DLD1 (cell line): ENCODE results near the gene USP10.
"Not testable (repeated sequence)": the region's sequence is repeated elsewhere in the genome, so short reads cannot be mapped to it uniquely, and the experiment has no call there.

Source experiments
- in situ Hi-C: cut with HindIII; loops from 2 replicates; pipeline ENCODE4 v1.10.0; 2017; ENCODE audit warnings: low sequenced_read_pairs

Gene USP10

DNA sequence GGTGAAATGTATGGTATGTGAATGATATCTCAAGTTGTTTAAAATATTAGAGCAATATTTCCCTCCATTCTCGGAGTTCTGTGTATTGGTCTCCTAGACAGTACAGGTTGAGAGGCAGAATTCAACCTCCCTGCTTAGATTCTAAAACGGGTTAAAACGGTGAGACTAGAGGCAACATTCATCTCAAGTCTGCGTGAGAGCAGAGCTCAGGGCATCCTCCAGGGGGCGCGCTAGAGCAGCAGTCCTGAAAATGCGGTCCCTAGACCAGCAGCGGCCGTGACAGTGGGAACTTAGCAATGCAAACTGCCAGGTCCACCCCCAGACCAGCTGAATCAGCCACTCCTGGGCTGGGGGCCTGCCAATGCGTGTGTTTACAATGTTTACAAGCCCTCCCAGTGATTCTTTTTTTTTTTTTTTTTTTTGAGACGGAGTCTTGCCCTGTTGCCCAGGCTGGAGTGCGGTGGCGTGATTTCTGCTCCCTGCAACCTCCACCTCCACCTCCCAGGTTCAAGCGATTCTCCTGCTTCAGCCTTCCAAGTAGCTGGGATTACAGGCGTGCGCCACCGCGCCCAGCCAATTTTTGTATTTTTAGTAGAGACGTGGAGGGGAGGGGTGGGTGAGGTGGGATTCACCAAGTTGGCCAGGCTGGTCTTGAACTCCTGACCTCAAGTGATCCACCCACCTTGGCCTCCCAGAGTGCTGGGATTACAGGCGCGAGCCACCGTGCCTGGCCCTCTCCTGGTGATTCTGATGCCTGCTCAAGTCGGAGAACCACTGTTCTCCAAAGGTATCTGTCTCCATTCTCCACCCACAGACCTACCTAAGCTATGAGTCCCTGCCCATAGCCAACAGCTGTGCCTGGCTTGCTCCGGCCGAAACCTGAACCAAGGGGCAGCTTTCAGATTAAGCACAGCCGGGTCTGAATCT, 27.3 kb upstream of the USP10 start:
- in situ Hi-C loops, result no loop called here

- in situ Hi-C loops, result no loop called here
These were observed 26.6 kb upstream of the USP10 start for GRCh38 chr16:84673203-84673535.

GRCh38 chr16:84673561-84673960, 26.2 kb upstream of the USP10 start:
- in situ Hi-C loops, result no loop called here

- in situ Hi-C loops, result no loop called here
These were observed 24.4 kb upstream of the USP10 start for GRCh38 chr16:84675423-84675822.

DNA sequence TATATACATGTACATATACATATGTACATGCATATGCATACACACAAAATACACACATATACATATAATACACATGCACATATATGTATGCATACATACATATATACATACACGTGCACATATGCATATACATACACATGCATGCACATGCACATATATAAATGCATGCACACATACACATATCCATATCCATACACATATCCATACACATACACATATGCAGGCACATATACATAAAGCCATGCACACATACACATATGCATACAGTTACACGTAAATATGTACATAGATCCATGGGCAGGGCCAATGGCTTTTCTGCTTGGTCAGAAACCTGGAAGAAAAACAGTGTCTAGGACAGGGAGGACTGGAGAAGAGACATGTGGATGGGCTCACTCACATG, 23.9 kb upstream of the USP10 start:
- in situ Hi-C loops, result no loop called here

GRCh38 chr16:84677017-84677803, 22.6 kb upstream of the USP10 start:
- in situ Hi-C loops, result no loop called here

- in situ Hi-C loops, result no loop called here
These were observed 22.0 kb upstream of the USP10 start for GRCh38 chr16:84677849-84678248.

GRCh38 chr16:84678541-84678940, 21.3 kb upstream of the USP10 start:
- in situ Hi-C loops, result no loop called here

DNA sequence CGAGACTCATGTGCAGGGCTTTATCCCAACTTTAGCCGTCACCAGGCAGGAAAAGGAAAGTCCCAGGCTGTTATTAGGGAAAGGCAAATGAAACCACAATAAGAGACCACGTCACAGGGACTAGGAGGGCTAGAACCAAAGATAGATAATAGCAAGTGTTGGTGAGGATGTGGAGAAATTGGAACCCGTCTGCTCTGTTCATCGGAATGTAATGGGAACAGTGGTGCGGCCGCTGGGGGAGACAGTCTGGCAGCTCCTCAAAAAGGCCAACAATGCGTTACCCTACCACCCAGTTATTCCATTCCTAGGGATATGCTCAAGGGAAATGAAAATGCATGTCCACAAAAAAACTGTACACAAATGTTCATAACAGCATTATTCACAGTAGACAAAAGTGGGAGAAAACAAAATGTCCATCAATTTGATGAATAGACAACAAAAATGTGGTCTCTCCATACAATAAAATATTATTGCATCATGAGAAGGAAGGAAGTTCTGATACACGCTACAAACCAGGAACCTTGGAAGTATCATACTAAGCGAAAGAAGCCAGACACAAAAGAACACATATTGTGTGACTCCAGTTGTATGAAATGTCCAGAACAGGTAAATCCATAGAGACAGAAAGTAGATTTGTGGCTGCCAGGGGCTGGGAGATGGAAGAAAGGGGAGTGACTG, 19.5 kb upstream of the USP10 start:
- in situ Hi-C loops, result no loop called here

DNA sequence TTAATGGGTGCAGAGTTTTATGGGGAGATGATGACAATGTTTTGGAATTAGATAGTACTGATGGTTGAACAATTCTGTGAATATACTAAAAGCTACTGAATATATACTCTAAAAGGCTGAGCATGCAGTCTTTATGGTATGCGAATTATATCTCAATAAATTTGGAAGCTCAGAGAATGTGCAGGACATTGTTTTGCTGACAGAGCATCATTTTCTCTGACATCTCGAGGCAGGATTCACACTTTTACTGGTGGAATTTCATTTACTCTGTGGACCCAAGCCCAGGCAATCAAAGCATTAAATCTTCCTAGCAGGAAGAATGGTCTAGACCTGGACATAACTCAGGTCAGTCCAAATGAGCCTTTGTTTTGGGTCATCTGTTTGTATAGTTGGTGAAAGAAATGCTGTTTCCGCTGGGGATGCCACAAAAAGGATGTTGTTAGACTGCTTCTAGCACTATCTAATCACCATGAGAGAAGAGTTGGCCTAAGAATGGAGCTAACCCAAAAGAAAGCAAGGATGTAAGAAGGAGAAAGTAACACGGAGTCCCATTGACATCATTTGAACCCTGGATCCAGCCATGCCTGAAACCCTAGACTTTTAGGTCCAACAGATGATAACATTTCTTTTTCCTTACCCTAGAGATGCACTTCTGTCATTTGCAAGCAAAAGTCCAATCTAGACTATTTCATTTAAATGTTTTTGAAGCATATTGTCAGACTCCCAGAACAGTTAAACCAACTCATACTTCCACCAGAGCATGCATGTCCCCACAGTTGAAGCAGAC, 18.8 kb upstream of the USP10 start:
- in situ Hi-C loops, result no loop called here

GRCh38 chr16:84683691-84684591, 15.9 kb upstream of the USP10 start:
- in situ Hi-C loops, result no loop called here

- in situ Hi-C loops, result no loop called here
These were observed 15.2 kb upstream of the USP10 start for GRCh38 chr16:84684592-84684965.

- in situ Hi-C loops, result no loop called here
These were observed 14.6 kb upstream of the USP10 start for GRCh38 chr16:84685210-84685609.

GRCh38 chr16:84686707-84687298, 13.0 kb upstream of the USP10 start:
- in situ Hi-C loops, result no loop called here

DNA sequence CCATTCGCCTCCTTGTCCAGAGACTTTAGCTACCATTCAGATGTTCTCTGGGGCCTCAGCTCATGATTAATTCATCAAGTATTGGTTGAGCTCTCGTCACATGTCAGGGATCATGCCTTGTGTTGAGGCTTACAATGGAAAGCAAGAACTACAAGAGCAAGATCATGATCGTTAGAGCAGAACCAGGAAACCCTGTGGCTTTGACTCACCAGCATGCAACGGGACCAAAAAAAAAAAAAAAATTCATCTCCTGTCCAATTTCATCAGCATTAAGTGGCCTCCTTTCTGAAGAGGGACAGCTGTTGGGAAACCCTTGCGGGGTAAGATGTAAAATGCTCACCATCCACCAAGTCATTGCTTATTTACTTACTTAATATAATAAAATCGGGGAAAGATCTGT, 12.1 kb upstream of the USP10 start:
- in situ Hi-C loops, result no loop called here

GRCh38 chr16:84688163-84688562, 11.6 kb upstream of the USP10 start:
- in situ Hi-C loops, result not testable (repeated sequence)

DNA sequence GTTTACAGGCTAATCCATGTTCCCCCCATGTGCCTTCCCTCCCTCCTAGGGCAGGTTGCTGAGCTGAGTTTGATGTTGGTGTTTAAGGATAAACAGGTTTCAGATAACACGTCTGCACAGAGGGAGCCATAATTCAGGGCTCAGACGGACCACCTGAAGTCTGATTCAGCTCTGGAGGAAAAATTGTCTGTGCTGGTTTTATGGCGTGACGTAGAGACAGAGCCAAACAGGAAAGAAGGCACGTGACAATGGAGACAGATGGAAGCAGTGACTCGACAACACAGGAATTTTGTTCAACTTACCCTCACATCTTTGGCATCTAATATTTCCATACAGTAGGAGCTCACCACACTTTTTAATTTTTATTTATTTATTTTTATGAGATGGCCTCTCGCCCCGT, 10.7 kb upstream of the USP10 start:
- in situ Hi-C loops, result no loop called here

- in situ Hi-C loops, result no loop called here
These were observed 9.5 kb upstream of the USP10 start for GRCh38 chr16:84690088-84690819.
